PC-3 (cell line): ENCODE results near the gene BRINP2. TPM values are rescaled to one million over a fixed set of nuclear protein-coding genes. Genes with fewer than 3 reads are reported as not detected.
"Not testable (repeated sequence)": the region's sequence is repeated elsewhere in the genome, so short reads cannot be mapped to it uniquely, and the experiment has no call there.

Experiments used
- ATAC-seq: fragments of 200-7000 bp; cut with Tn5 transposase; 2 replicates; pipeline ENCODE4 v1.9.1; 2020; ENCODE audit warnings: mild to moderate bottlenecking, moderate library complexity
- BruUV-seq: library from RNA; stranded (reverse); fragments of 400-500 nt; replicated peaks from 2 replicates; lab custom pipeline; 2021; lab: Mats Ljungman, UMichigan
- CTCF ChIA-PET: fragments of 300-600 bp; sonication (Branson Sonifier 250); formaldehyde crosslinking; loops from one replicate; lab custom pipeline; 2022; ENCODE audit warnings: antibody characterized with exemption; lab: Charles Lee
- POLR2A ChIA-PET: fragments of 300-600 bp; sonication (Branson Sonifier 250); formaldehyde crosslinking; loops from one replicate; lab custom pipeline; 2022; ENCODE audit warnings: antibody characterized with exemption; ENCODE audit not compliant: unreplicated experiment; lab: Charles Lee
- DNase-seq: peaks from one replicate; pipeline ENCODE4 v3.0.0-alpha.2; 2015
- H2AFZ ChIP-seq: fragments of 300-600 bp; sonication (generic); 2 replicates; pipeline ENCODE4 v1.6.0; 2016; ENCODE audit warnings: antibody characterized with exemption, low read length
- H3F3A ChIP-seq: fragments of 300-600 bp; sonication (generic); one replicate; pipeline ENCODE4 v1.6.0; 2017; ENCODE audit warnings: antibody characterized with exemption, low read length, control low read depth, mild to moderate bottlenecking; ENCODE audit not compliant: unreplicated experiment
- H3K27ac ChIP-seq: fragments of 300-600 bp; sonication (generic); 2 replicates; pipeline ENCODE4 v1.5.1; 2016; ENCODE audit warnings: mild to moderate bottlenecking, low read length
- H3K27me3 ChIP-seq: fragments of 300-600 bp; sonication (generic); 2 replicates; pipeline ENCODE4 v1.6.1; 2016; ENCODE audit warnings: low read length, mixed read lengths
- H3K36me3 ChIP-seq: fragments of 300-600 bp; sonication (generic); 2 replicates; pipeline ENCODE4 v1.6.1; 2016; ENCODE audit warnings: low read depth, mixed run types, low read length, mixed read lengths
- H3K4me1 ChIP-seq: fragments of 300-600 bp; sonication (generic); 2 replicates; pipeline ENCODE4 v1.5.1; 2016; ENCODE audit warnings: low read length; ENCODE audit not compliant: insufficient read depth
- H3K4me2 ChIP-seq: fragments of 300-600 bp; sonication (generic); 2 replicates; pipeline ENCODE4 v1.6.0; 2016; ENCODE audit warnings: low read length
- H3K4me3 ChIP-seq: fragments of 300-600 bp; sonication (generic); 2 replicates; pipeline ENCODE4 v1.5.1; 2016; ENCODE audit warnings: mild to moderate bottlenecking, low read length, mixed read lengths
- H3K79me2 ChIP-seq: fragments of 300-600 bp; sonication (generic); 2 replicates; pipeline ENCODE4 v1.6.1; 2017; ENCODE audit warnings: low read length, mixed read lengths
- H3K9ac ChIP-seq: fragments of 300-600 bp; sonication (generic); 2 replicates; pipeline ENCODE4 v1.6.0; 2016; ENCODE audit warnings: mild to moderate bottlenecking, low read length
- H3K9me2 ChIP-seq: fragments of 300-600 bp; sonication (generic); replicated peaks from 2 replicates; pipeline ENCODE4 v1.6.1; 2016; ENCODE audit warnings: mixed run types, low read length, mixed read lengths
- H3K9me3 ChIP-seq: fragments of 300-600 bp; sonication (generic); 2 replicates; pipeline ENCODE4 v1.6.1; 2016; ENCODE audit warnings: low read length, mixed read lengths
- H4K20me1 ChIP-seq: fragments of 300-600 bp; sonication (generic); 2 replicates; pipeline ENCODE4 v1.6.1; 2016; ENCODE audit warnings: low read length, mixed read lengths
- EZH2 ChIP-seq: fragments of 300-600 bp; sonication (generic); IDR thresholded peaks from one replicate; pipeline ENCODE4 v1.6.1; 2017; ENCODE audit warnings: antibody characterized with exemption, mild to moderate bottlenecking, low read length; ENCODE audit not compliant: unreplicated experiment
- EZH2phosphoT487 ChIP-seq: fragments of 300-600 bp; sonication (generic); IDR thresholded peaks from 2 replicates; pipeline ENCODE4 v1.6.1; 2018; ENCODE audit warnings: mild to moderate bottlenecking, antibody characterized with exemption, low read length, borderline replicate concordance
- intact Hi-C: fragments of 100-400 bp; cut with micrococcal nuclease; formaldehyde crosslinking; loops from 2 replicates; pipeline ENCODE4 v1.9.0; 2023
- total RNA-seq: library from RNA; depleted of rRNA; stranded (reverse); fragments of >200 nt; gene quantifications from 2 replicates; pipeline ENCODE4 v1.2.3, GENCODE V29; 2014
- TF ChIP-seq, protein P1 (sequence below): fragments of 300-600 bp; sonication (generic); conservative IDR thresholded peaks from 2 replicates; pipeline ENCODE4 v1.5.1; 2017; ENCODE audit warnings: antibody characterized with exemption, low read depth, mild to moderate bottlenecking, low read length

BRINP2 gene
- total RNA-seq, 1 experiment from 2014 or later = 2.6 TPM

DNA sequence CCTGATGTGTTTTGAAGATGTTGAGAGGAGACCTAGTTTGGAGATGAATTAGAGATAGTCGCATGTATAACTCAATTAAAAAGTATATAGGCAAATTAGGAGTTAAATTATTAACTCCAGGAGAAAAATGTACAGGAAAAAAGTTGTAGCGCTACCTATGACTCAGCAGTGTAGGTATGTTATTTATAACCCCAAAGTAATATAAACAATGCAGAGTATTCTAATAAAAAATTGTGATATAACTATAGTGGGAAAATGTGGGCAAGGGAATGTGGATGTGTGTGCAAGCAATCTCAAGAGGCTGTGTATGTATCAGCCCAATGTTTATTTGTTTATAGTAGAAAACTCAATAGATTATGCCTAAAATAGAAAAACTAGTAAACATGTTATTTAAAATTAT is 144.5 kb downstream of the BRINP2 start:
- H3K4me1 ChIP-seq = peaks cover 35% of the 10 kb centered on the region
- ChIA-PET POLR2A (interaction anchor here (0.6 kb wide), 1 partner anchor 1228 kb away, joined by 3 read pairs; no protein-coding TSS in a partner anchor), CTCF (no interaction called here)
- no peak overlapping the region for H3K4me3 ChIP-seq
- peak; percentile 60 for DNase-seq
- H2AFZ ChIP-seq = no peak overlapping the region
- no peaks in the 10 kb centered on the region for H3K79me2 ChIP-seq
- peak overlapping the region; percentile 47; the same call in 1 of the 2 replicates for H3K9ac ChIP-seq
- H3K4me2 ChIP-seq = peak overlapping the region; percentile 73
- TF ChIP-seq EZH2phosphoT487 = no peak
- TF ChIP-seq, protein P1, sequence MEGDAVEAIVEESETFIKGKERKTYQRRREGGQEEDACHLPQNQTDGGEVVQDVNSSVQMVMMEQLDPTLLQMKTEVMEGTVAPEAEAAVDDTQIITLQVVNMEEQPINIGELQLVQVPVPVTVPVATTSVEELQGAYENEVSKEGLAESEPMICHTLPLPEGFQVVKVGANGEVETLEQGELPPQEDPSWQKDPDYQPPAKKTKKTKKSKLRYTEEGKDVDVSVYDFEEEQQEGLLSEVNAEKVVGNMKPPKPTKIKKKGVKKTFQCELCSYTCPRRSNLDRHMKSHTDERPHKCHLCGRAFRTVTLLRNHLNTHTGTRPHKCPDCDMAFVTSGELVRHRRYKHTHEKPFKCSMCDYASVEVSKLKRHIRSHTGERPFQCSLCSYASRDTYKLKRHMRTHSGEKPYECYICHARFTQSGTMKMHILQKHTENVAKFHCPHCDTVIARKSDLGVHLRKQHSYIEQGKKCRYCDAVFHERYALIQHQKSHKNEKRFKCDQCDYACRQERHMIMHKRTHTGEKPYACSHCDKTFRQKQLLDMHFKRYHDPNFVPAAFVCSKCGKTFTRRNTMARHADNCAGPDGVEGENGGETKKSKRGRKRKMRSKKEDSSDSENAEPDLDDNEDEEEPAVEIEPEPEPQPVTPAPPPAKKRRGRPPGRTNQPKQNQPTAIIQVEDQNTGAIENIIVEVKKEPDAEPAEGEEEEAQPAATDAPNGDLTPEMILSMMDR = no peak
- no peak for TF ChIP-seq EZH2
- no TSS peak for BruUV-seq
- no peaks in the 10 kb centered on the region for H3K36me3 ChIP-seq
- H3K9me3 ChIP-seq = no peaks in the 10 kb centered on the region
- intact Hi-C loops = loop anchor here (5.0 kb wide), 1 partner anchor 43 kb away; no protein-coding TSS in a partner anchor
- no peaks in the 10 kb centered on the region for H4K20me1 ChIP-seq
- ATAC-seq = peak; percentile 89
- no peaks in the 10 kb centered on the region for H3K9me2 ChIP-seq
- H3K27ac ChIP-seq = peak overlapping the region; percentile 70
- H3F3A ChIP-seq = no peaks in the 10 kb centered on the region
- H3K27me3 ChIP-seq = no peaks in the 10 kb centered on the region

DNA sequence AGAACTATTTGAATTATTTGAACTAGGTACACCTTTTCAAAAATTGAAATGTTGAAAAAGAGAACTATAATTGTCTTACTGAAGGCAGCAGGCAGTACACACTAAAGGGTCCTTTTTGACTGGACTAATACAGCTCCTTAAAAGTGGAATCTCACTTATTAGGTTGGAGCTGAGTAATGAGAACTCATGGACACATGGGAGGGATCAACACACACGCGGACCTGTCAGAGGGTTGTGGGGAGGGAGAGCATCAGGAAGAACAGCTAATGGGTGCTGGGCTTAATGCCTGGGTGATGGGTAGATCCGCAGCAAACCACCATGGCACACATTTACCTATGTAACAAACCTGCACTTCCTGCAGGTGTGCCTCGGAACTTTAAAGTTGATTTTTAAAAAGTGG is 145.0 kb downstream of the BRINP2 start:
- no peak for DNase-seq
- H3K4me3 ChIP-seq = no peak overlapping the region
- TF ChIP-seq, protein P1 = no peak
- TF ChIP-seq EZH2 (no peak), EZH2phosphoT487 (no peak)
- ChIA-PET POLR2A (no interaction called here), CTCF (no interaction called here)
- no peaks in the 10 kb centered on the region for H3K79me2 ChIP-seq
- H3K9me3 ChIP-seq = no peaks in the 10 kb centered on the region
- intact Hi-C loops = loop anchor here (5.0 kb wide), 1 partner anchor 43 kb away; no protein-coding TSS in a partner anchor
- H2AFZ ChIP-seq = no peak overlapping the region
- peaks cover 30% of the 10 kb centered on the region for H3K4me1 ChIP-seq
- H3K36me3 ChIP-seq = no peaks in the 10 kb centered on the region
- peak overlapping the region; percentile 73 for H3K4me2 ChIP-seq
- no peaks in the 10 kb centered on the region for H3K9me2 ChIP-seq
- H3F3A ChIP-seq = no peaks in the 10 kb centered on the region
- BruUV-seq = no TSS peak
- no peaks in the 10 kb centered on the region for H4K20me1 ChIP-seq
- peak overlapping the region; percentile 35 for H3K27ac ChIP-seq
- no peaks in the 10 kb centered on the region for H3K27me3 ChIP-seq
- ATAC-seq = peak; percentile 36
- H3K9ac ChIP-seq = no peak overlapping the region

DNA sequence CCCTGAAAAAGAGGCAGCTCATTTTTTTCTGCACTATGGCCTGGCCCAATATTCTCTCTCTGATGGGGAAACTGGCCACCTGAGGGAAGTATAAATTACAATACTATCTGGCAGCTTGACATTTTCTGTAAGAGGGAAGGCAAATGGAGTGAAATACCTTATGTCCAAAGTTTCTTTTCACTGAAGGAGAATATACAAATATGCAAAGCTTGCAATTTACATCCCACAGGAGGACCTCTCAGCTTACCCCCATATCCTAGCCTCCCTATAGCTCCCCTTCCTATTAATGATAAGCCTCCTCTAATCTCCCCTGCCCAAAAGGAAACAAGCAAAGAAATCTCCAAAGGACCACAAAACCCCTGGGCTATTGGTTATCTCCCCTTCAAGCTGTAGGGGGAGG is 150.7 kb downstream of the BRINP2 start:
- H3K27ac ChIP-seq, H4K20me1 ChIP-seq, intact Hi-C loops, DNase-seq, H2AFZ ChIP-seq, H3K27me3 ChIP-seq, H3F3A ChIP-seq, H3K9ac ChIP-seq, POLR2A ChIA-PET, H3K4me3 ChIP-seq, ATAC-seq, H3K9me2 ChIP-seq, BruUV-seq, H3K4me2 ChIP-seq, H3K79me2 ChIP-seq, CTCF ChIA-PET, H3K4me1 ChIP-seq, H3K36me3 ChIP-seq, H3K9me3 ChIP-seq: not testable (repeated sequence)
